ENCODE data around the gene PALLD.

Gene PALLD

DNA sequence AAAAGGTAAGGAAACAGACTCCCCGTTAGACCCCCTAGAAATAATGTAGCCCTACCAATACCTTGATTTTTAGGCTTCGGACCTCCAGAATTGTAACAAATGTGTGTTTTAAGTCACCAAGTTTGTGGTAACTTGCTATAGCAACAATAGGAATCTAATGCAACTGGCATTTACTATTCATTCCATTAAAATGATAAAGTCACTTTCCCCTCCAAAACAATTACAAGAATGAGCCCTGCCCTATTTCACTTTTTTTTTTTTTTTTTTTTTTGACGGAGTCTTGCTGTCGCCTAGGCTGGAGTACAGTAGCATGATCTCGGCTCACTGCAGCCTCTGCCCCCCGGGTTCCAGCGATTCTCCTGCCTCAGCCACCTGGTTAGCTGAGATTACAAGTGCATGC lies 13.0 kb upstream of the PALLD start:
- in situ Hi-C loops (cut with MboI; ENCODE audit: low sequenced_read_pairs, unreplicated experiment) = no loop called here
- no peak for DNase-seq (ENCODE audit: low spot score)
- TF ChIP-seq, protein P1, sequence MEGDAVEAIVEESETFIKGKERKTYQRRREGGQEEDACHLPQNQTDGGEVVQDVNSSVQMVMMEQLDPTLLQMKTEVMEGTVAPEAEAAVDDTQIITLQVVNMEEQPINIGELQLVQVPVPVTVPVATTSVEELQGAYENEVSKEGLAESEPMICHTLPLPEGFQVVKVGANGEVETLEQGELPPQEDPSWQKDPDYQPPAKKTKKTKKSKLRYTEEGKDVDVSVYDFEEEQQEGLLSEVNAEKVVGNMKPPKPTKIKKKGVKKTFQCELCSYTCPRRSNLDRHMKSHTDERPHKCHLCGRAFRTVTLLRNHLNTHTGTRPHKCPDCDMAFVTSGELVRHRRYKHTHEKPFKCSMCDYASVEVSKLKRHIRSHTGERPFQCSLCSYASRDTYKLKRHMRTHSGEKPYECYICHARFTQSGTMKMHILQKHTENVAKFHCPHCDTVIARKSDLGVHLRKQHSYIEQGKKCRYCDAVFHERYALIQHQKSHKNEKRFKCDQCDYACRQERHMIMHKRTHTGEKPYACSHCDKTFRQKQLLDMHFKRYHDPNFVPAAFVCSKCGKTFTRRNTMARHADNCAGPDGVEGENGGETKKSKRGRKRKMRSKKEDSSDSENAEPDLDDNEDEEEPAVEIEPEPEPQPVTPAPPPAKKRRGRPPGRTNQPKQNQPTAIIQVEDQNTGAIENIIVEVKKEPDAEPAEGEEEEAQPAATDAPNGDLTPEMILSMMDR (IDR thresholded peaks at IDR 0.05; ENCODE audit: borderline replicate concordance, control extremely low read depth, extremely low read depth, insufficient read depth, missing control alignments) = no peak

DNA sequence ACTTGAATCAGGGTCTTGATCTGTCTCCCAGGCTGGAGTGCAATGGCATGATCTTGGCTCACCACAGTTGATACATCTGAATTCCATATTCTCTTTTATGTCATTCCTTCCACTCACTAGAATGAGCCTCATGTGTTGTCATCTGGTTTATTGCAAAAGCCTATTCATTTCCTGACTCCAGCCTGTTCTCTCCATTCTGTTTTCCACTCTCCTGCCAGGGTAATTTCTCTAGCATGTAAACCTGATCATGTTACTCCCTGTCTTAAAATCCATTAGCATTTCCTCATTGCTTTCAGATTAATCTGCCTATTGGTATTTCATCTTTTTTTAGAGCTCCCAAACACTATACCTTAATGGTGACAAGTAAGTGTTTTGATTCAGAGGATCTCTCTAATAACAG lies 12.2 kb upstream of the PALLD start:
- no peak for DNase-seq (ENCODE audit: low spot score)
- in situ Hi-C loops (cut with MboI; ENCODE audit: low sequenced_read_pairs, unreplicated experiment) = no loop called here
- TF ChIP-seq, protein P1 (IDR thresholded peaks at IDR 0.05; ENCODE audit: borderline replicate concordance, control extremely low read depth, extremely low read depth, insufficient read depth, missing control alignments) = no peak

DNA sequence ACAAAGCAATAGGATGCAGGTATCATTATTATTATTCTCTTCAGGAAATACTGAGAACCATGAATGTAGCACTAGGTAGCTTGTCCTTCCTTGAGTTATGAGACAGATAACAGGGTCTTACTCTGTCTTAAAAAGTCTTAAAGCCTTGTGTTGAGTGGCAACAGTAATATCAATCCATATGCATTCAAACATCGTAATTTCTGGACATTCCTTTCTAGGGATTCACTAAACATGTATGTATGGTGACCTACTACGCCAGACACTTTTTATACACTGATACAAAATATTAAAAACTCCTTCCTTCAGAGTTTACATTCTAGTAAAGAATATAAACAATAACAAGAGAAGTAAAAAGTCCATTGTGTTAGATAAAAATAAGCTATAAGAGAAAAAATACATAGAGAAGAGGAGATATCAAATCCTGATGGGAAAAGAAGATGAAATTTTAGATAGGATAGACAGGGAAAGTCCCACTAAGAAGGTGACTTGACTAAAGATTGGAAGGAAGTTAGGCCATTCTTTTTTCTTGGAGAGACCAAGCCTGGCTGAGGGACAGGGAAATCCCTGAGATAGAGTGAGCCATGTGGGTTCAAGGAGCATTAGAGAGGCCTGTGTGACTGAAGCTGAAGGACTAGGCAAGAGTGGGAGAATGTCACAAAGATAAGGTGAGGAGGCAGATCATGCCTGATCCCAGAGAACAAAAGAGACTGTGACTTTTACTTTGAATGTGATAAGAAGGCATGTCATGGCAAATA lies 11.5 kb upstream of the PALLD start:
- TF ChIP-seq, protein P1 (IDR thresholded peaks at IDR 0.05; ENCODE audit: borderline replicate concordance, control extremely low read depth, extremely low read depth, insufficient read depth, missing control alignments) = no peak
- DNase-seq (ENCODE audit: low spot score) = no peak
- in situ Hi-C loops (cut with MboI; ENCODE audit: low sequenced_read_pairs, unreplicated experiment) = no loop called here

DNA sequence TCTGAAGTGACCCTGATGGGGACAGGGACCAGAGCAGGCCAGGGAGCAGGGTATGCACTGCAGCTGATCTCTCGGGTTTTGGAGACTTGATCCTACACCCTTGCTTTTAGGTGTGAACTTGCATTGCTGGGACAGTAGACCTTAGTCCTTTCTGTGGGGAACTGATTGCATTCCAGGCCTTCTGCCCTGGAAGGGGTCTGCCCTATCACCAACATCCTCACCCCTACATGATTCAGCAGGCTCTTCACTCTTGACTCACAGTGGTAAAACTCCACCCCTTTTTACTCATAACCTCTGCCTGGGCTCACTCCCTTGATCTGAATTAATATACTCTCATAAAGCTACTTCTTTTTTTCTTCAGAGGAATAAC lies 10.0 kb upstream of the PALLD start:
- no peak for DNase-seq (ENCODE audit: low spot score)
- in situ Hi-C loops (cut with MboI; ENCODE audit: low sequenced_read_pairs, unreplicated experiment) = no loop called here
- TF ChIP-seq, protein P1 (IDR thresholded peaks at IDR 0.05; ENCODE audit: borderline replicate concordance, control extremely low read depth, extremely low read depth, insufficient read depth, missing control alignments) = no peak

DNA sequence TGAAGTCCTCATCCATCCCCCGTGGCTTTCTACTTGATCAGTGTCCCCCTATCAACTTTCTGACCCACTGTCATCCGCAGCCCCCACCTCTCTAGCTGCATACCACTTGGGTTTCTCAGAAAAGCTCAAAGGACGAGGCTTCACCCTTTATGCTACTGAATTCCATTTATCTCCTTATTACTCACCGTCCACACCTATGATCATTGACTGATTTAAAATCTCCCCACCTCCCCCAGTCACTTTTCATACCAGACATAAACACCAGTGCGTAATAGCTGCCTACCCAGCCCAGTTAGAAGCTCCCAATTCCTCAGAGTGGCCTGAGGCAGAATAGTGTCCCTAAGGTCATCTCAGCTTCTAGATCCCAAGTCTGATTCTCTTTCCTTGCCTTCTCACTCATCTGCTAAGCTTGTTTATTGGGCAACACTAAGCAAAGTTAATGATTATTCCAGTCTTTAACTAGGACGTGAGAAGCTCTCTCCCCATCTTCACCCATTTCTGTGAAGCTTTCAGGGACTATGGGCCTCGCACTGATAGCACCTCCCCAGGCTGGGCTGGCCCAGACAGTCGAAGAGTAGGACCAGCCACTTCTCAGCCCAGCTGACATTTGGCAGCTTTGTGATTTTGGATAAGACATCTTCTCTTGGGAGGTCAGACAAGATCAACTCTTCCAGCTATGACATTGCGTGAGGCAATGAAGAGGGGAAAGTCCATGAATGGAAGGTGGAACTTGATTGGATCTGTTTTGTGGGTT lies 9.4 kb upstream of the PALLD start:
- DNase-seq (ENCODE audit: low spot score) = no peak
- in situ Hi-C loops (cut with MboI; ENCODE audit: low sequenced_read_pairs, unreplicated experiment) = no loop called here
- TF ChIP-seq, protein P1 (IDR thresholded peaks at IDR 0.05; ENCODE audit: borderline replicate concordance, control extremely low read depth, extremely low read depth, insufficient read depth, missing control alignments) = no peak

DNA sequence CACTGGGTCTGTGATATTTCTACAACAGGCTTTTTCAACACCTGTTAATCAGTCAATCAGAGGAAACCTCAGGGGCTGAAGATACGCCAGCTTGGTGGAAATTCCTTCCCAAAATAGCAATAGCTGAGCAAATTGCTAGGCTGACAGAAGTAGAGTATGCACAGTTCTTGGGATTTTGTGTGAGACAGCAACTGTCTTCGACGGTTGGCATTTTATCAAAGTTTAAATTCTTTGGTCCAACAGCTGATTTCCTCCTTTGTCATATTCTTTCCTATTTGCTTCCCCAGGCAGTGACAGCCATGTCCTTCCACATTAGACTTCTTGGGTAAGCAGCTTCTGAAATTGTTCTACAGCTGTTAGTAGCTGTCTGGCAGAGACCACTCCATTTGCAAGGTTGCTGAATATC lies 8.0 kb upstream of the PALLD start:
- DNase-seq (ENCODE audit: low spot score) = no peak
- in situ Hi-C loops (cut with MboI; ENCODE audit: low sequenced_read_pairs, unreplicated experiment) = no loop called here
- TF ChIP-seq, protein P1 (IDR thresholded peaks at IDR 0.05; ENCODE audit: borderline replicate concordance, control extremely low read depth, extremely low read depth, insufficient read depth, missing control alignments) = no peak

Measured in GM13976 (cell line).